CD14-positive monocyte (primary cell): Measurements from ENCODE around the gene GPS1. TPM values are rescaled to one million over a fixed set of nuclear protein-coding genes. Genes with fewer than 3 reads are reported as not detected.

Experiments
- DNase-seq, 3 donors: peaks; one replicate each; pipeline ENCODE4 v3.0.0-alpha.2; 2011 to 2022
- H2AFZ ChIP-seq: 2 replicates; pipeline ENCODE4 v1.6.0; 2012; ENCODE audit warnings: mild to moderate bottlenecking, low read depth, low read length, inconsistent platforms; ENCODE audit not compliant: insufficient read depth, poor library complexity, severe bottlenecking
- H3K27ac ChIP-seq, 2 donors: 1 replicate in 1 of 2; 2 replicates in 1 of 2; pipeline ENCODE4 v1.5.1; 2012 to 2013; ENCODE audit warnings: low read length in 2 of 2, control low read depth in 1 of 2, inconsistent platforms in 1 of 2, low read depth in 1 of 2, mild to moderate bottlenecking in 1 of 2
- H3K27me3 ChIP-seq, 2 donors: one replicate each; pipeline versions ENCODE4 v1.6.0 to v1.6.1; 2011 to 2013; ENCODE audit warnings: low read length in 2 of 2; ENCODE audit not compliant: control insufficient read depth in 2 of 2, insufficient read depth in 2 of 2
- H3K36me3 ChIP-seq, 2 donors: replicated peaks in 1 of 2; 1 replicate in 1 of 2; 2 replicates in 1 of 2; pipeline versions ENCODE4 v1.5.1 to v1.6.1; 2012 to 2013; ENCODE audit warnings: low read length in 2 of 2, control low read depth in 1 of 2, inconsistent platforms in 1 of 2, mild to moderate bottlenecking in 1 of 2; ENCODE audit not compliant: insufficient read depth in 2 of 2, control insufficient read depth in 1 of 2
- H3K4me1 ChIP-seq, 2 donors: 1 replicate in 1 of 2; 2 replicates in 1 of 2; pipeline versions ENCODE4 v1.5.1 to v1.6.1; 2012 to 2013; ENCODE audit warnings: low read length in 2 of 2, control low read depth in 1 of 2, inconsistent platforms in 1 of 2, mild to moderate bottlenecking in 1 of 2, moderate library complexity in 1 of 2; ENCODE audit not compliant: insufficient read depth in 2 of 2, control insufficient read depth in 1 of 2
- H3K4me2 ChIP-seq: replicated peaks from 2 replicates; pipeline ENCODE3; 2012; ENCODE audit warnings: low read length, moderate library complexity, mild to moderate bottlenecking; ENCODE audit not compliant: poor library complexity, severe bottlenecking; ENCODE audit errors: extremely low read depth
- H3K4me3 ChIP-seq, 3 experiments: fragments of 200-600 bp in 1 of 3; sonication (generic) in 1 of 3; replicated peaks in 1 of 3; 1 replicate in 2 of 3; 2 replicates in 1 of 3; pipeline ENCODE4 v1.5.1; 2011 to 2013; ENCODE audit warnings: low read length in 3 of 3, mild to moderate bottlenecking in 3 of 3, control low read depth in 2 of 3, low read depth in 2 of 3, inconsistent platforms in 1 of 3, moderate library complexity in 1 of 3
- H3K79me2 ChIP-seq: 2 replicates; pipeline ENCODE4 v1.6.0; 2012; ENCODE audit warnings: mild to moderate bottlenecking, control low read depth, inconsistent platforms, low read length, moderate library complexity; ENCODE audit not compliant: insufficient read depth
- H3K9ac ChIP-seq: 2 replicates; pipeline ENCODE4 v1.6.0; 2017; ENCODE audit warnings: low read length, mild to moderate bottlenecking; ENCODE audit not compliant: insufficient read depth, poor library complexity, severe bottlenecking
- H3K9me3 ChIP-seq, 2 donors: replicated peaks in 1 of 2; 1 replicate in 1 of 2; 2 replicates in 1 of 2; pipeline versions ENCODE4 v1.5.1 to v1.6.1; 2012 to 2013; ENCODE audit warnings: low read length in 2 of 2, control low read depth in 1 of 2; ENCODE audit not compliant: control insufficient read depth in 1 of 2, insufficient read depth in 1 of 2
- H4K20me1 ChIP-seq: 2 replicates; pipeline ENCODE4 v1.6.0; 2012; ENCODE audit warnings: mild to moderate bottlenecking, low read length, control low read depth, moderate library complexity; ENCODE audit not compliant: insufficient read depth
- H3K27ac Mint-ChIP-seq, 7 donors: one replicate each; pipeline ENCODE4 v1.8.0; 2020; ENCODE audit warnings: mild to moderate bottlenecking in 7 of 7, mixed read lengths in 7 of 7, moderate library complexity in 6 of 7, inconsistent platforms in 2 of 7
- H3K27me3 Mint-ChIP-seq, 3 donors: one replicate each; pipeline ENCODE4 v1.8.0; 2021 to 2022; ENCODE audit warnings: low read depth in 3 of 3, mild to moderate bottlenecking in 3 of 3, mixed read lengths in 3 of 3, moderate library complexity in 3 of 3, inconsistent platforms in 1 of 3
- H3K36me3 Mint-ChIP-seq, 2 donors: one replicate each; pipeline ENCODE4 v1.8.0; 2020; ENCODE audit warnings: mixed read lengths in 2 of 2, inconsistent platforms in 1 of 2, mild to moderate bottlenecking in 1 of 2
- H3K4me1 Mint-ChIP-seq: one replicate; pipeline ENCODE4 v1.8.0; 2020; ENCODE audit warnings: mild to moderate bottlenecking, mixed read lengths
- H3K4me3 Mint-ChIP-seq, 2 donors: one replicate each; pipeline ENCODE4 v1.8.0; 2020; ENCODE audit warnings: mild to moderate bottlenecking in 2 of 2, mixed read lengths in 2 of 2, moderate library complexity in 1 of 2
- H3K9me3 Mint-ChIP-seq, 7 donors: one replicate each; pipeline ENCODE4 v1.8.0; 2020 to 2022; ENCODE audit warnings: mixed read lengths in 7 of 7, mild to moderate bottlenecking in 6 of 7, moderate library complexity in 6 of 7, inconsistent platforms in 2 of 7
- CTCF ChIP-seq: fragments of 200-600 bp; IDR thresholded peaks from one replicate; pipeline ENCODE4 v1.8.0; 2022; ENCODE audit warnings: antibody characterized with exemption, mild to moderate bottlenecking
- WGBS: methylation state at CpG from one replicate; pipeline ENCODE4 v1.1.5; 2013; ENCODE audit warnings: missing lambda C conversion rate; ENCODE audit not compliant: insufficient coverage; 5-methylcytosine and 5-hydroxymethylcytosine counted together
- intact Hi-C, 2 donors: fragments of 100-400 bp; cut with micrococcal nuclease; formaldehyde crosslinking; loops; one replicate each; pipeline versions ENCODE4 v1.15.0 to v1.15.1; 2023
- polyA plus RNA-seq, 3 donors: library from polyadenylated mRNA; depleted of rRNA in 1 of 3; unstranded in 2 of 3; stranded (reverse) in 1 of 3; fragments of 300-500 nt in 2 of 3; fragments of >200 nt in 1 of 3; fragmentation: Illumina TruSeq in 2 of 3; gene quantifications; 1 replicate in 2 of 3; 2 replicates in 1 of 3; pipeline ENCODE4 v1.2.3, GENCODE V29; 2012 to 2021

The GPS1 gene
- polyA plus RNA-seq, 3 donors: 101 to 130 (median 110) TPM

GRCh38 chr17:82087961-82088837 lies 36.5 kb downstream of the GPS1 start:
- intact Hi-C loops: no loop called here
- DNase-seq: no peak
- Histone ChIP-seq H3K79me2 (no peaks in the 10 kb centered on the region), H2AFZ (no peak overlapping the region), H3K4me1 (no peaks in the 10 kb centered on the region), H3K9me3 (no peaks in the 10 kb centered on the region), H3K4me3 (no peak overlapping the region), H3K36me3 (peaks cover 87 to 94% of the 10 kb centered on the region in 2 donors), H3K27me3 (no peaks in the 10 kb centered on the region), H4K20me1 (no peaks in the 10 kb centered on the region), H3K4me2 (no peak overlapping the region), H3K9ac (no peak overlapping the region), H3K27ac (no peak overlapping the region)
- Mint-ChIP-seq H3K36me3 (peaks cover 22 to 76% of the 10 kb centered on the region in 2 donors), H3K27me3 (peaks cover 0 to 2% (median 0%) of the 10 kb centered on the region in 3 donors), H3K9me3 (no peaks in the 10 kb centered on the region), H3K4me1 (no peaks in the 10 kb centered on the region), H3K4me3 (no peak overlapping the region), H3K27ac (no peak overlapping the region)
- 98% methylated on average over 39 of the region's 48 CpGs for WGBS
- no peak for TF ChIP-seq CTCF

- Mint-ChIP-seq H3K4me1 (no peaks in the 10 kb centered on the region), H3K9me3 (no peaks in the 10 kb centered on the region), H3K27ac (no peak overlapping the region), H3K36me3 (peaks cover 20 to 72% of the 10 kb centered on the region in 2 donors), H3K4me3 (no peak overlapping the region), H3K27me3 (peaks cover 0 to 2% (median 0%) of the 10 kb centered on the region in 3 donors)
- Histone ChIP-seq H3K79me2 (no peaks in the 10 kb centered on the region), H3K4me1 (no peaks in the 10 kb centered on the region), H3K4me3 (no peak overlapping the region), H4K20me1 (no peaks in the 10 kb centered on the region), H2AFZ (no peak overlapping the region), H3K9me3 (no peaks in the 10 kb centered on the region), H3K9ac (no peak overlapping the region), H3K36me3 (peaks cover 85 to 91% of the 10 kb centered on the region in 2 donors), H3K27ac (no peak overlapping the region), H3K4me2 (no peak overlapping the region), H3K27me3 (no peaks in the 10 kb centered on the region)
- no peak for TF ChIP-seq CTCF
- intact Hi-C loops: no loop called here
- WGBS: 98% methylated on average over 32 of the region's 47 CpGs
- DNase-seq: no peak
Observed at GRCh38 chr17:82088838-82089722, 37.4 kb downstream of the GPS1 start.
